DMS53 treated with DMSO at 0.1 percent for 48 hours (cell line): ENCODE results near the gene TSKU.

Source experiments
- DNase-seq: peaks from one replicate; lab custom pipeline; 2025; ENCODE audit not compliant: unreplicated experiment; lab: John Stamatoyannopoulos, UW

Gene TSKU

GRCh38 chr11:76844511-76844910 lies 61.4 kb downstream of the TSKU start:
- DNase-seq: no peak

GRCh38 chr11:76845069-76845468 lies 61.9 kb downstream of the TSKU start:
- DNase-seq: no peak

GRCh38 chr11:76846441-76846840 lies 63.3 kb downstream of the TSKU start:
- DNase-seq: no peak
